Activated B cell treated with CpG ODN at 0.5 μM for 24 hours (primary cell): ENCODE results near the gene STXBP6. TPM values are rescaled to one million over a fixed set of nuclear protein-coding genes. Genes with fewer than 3 reads are reported as not detected.

ENCODE experiments used
- ATAC-seq: fragments of 200-7000 bp; cut with Tn5 transposase; one replicate; pipeline ENCODE4 v1.10.0; 2021; ENCODE audit warnings: low read depth, mild to moderate bottlenecking, moderate library complexity
- CTCF ChIA-PET: fragments of 350-600 bp; sonication (Branson Sonifier 250); formaldehyde crosslinking; loops from one replicate; lab custom pipeline; 2021; ENCODE audit warnings: antibody characterized with exemption; lab: Charles Lee
- POLR2A ChIA-PET: fragments of 350-600 bp; sonication (Branson Sonifier 250); formaldehyde crosslinking; loops from one replicate; lab custom pipeline; 2021; ENCODE audit warnings: antibody characterized with exemption; lab: Charles Lee
- DNase-seq: peaks from one replicate; pipeline ENCODE4 v3.0.0; 2022
- H3K27ac Mint-ChIP-seq: one replicate; pipeline ENCODE4 v1.8.0; 2020; ENCODE audit warnings: mixed read lengths
- H3K27me3 Mint-ChIP-seq: one replicate; pipeline ENCODE4 v1.8.0; 2021; ENCODE audit warnings: mixed read lengths
- H3K36me3 Mint-ChIP-seq: one replicate; pipeline ENCODE4 v1.8.0; 2021; ENCODE audit warnings: low read depth, mixed read lengths
- H3K4me1 Mint-ChIP-seq: one replicate; pipeline ENCODE4 v1.8.0; 2021; ENCODE audit warnings: mixed read lengths
- H3K4me3 Mint-ChIP-seq: one replicate; pipeline ENCODE4 v1.8.0; 2020; ENCODE audit warnings: mild to moderate bottlenecking, mixed read lengths
- H3K9me3 Mint-ChIP-seq: one replicate; pipeline ENCODE4 v1.8.0; 2020; ENCODE audit warnings: mixed read lengths
- CTCF ChIP-seq: fragments of 200-600 bp; IDR thresholded peaks from one replicate; pipeline ENCODE4 v1.8.0; 2022; ENCODE audit warnings: antibody characterized with exemption, mild to moderate bottlenecking
- intact Hi-C: fragments of 100-400 bp; cut with micrococcal nuclease; formaldehyde crosslinking; loops from one replicate; pipeline ENCODE4 v1.15.1; 2024
- total RNA-seq: library from RNA; stranded (reverse); gene quantifications from 2 replicates; pipeline ENCODE4 v1.2.3, GENCODE V29; 2022

STXBP6 gene
- total RNA-seq, 1 donor from 2014 or later = 0.22 TPM

- no peaks in the 10 kb centered on the region for H3K36me3 Mint-ChIP-seq
- H3K9me3 Mint-ChIP-seq = peaks cover 5% of the 10 kb centered on the region
- DNase-seq = no peak
- TF ChIP-seq CTCF = no peak
- peaks cover 2% of the 10 kb centered on the region for H3K27me3 Mint-ChIP-seq
- ChIA-PET POLR2A (no interaction called here), CTCF (no interaction called here)
- no peak for ATAC-seq
- no peaks in the 10 kb centered on the region for H3K4me1 Mint-ChIP-seq
- no peak overlapping the region for H3K4me3 Mint-ChIP-seq
- intact Hi-C loops = no loop called here
- H3K27ac Mint-ChIP-seq = no peak overlapping the region
These were observed 16.6 kb downstream of the STXBP6 start for GRCh38 chr14:25033358-25033757.

GRCh38 chr14:25032092-25032784 is 17.7 kb downstream of the STXBP6 start:
- Mint-ChIP-seq H3K27ac (no peak overlapping the region), H3K9me3 (no peaks in the 10 kb centered on the region), H3K27me3 (no peaks in the 10 kb centered on the region), H3K4me1 (no peaks in the 10 kb centered on the region), H3K36me3 (no peaks in the 10 kb centered on the region), H3K4me3 (no peak overlapping the region)
- intact Hi-C loops = no loop called here
- POLR2A ChIA-PET = no interaction called here
- ATAC-seq = no peak
- no peak for DNase-seq
- CTCF ChIA-PET = no interaction called here
- no peak for TF ChIP-seq CTCF

GRCh38 chr14:25026476-25027137 is 23.3 kb downstream of the STXBP6 start:
- H3K36me3 Mint-ChIP-seq = no peaks in the 10 kb centered on the region
- H3K27me3 Mint-ChIP-seq = no peaks in the 10 kb centered on the region
- intact Hi-C loops = no loop called here
- TF ChIP-seq CTCF = no peak
- no peak overlapping the region for H3K27ac Mint-ChIP-seq
- no peak for ATAC-seq
- no peak overlapping the region for H3K4me3 Mint-ChIP-seq
- no peaks in the 10 kb centered on the region for H3K9me3 Mint-ChIP-seq
- POLR2A ChIA-PET = no interaction called here
- CTCF ChIA-PET = no interaction called here
- no peak for DNase-seq
- peaks cover 6% of the 10 kb centered on the region for H3K4me1 Mint-ChIP-seq

GRCh38 chr14:25019892-25020291 is 30.1 kb downstream of the STXBP6 start:
- Mint-ChIP-seq H3K27ac (no peak overlapping the region), H3K9me3 (no peaks in the 10 kb centered on the region), H3K4me1 (no peaks in the 10 kb centered on the region), H3K4me3 (no peak overlapping the region), H3K27me3 (no peaks in the 10 kb centered on the region), H3K36me3 (no peaks in the 10 kb centered on the region)
- DNase-seq (no peak), ATAC-seq (no peak)
- POLR2A ChIA-PET = no interaction called here
- CTCF ChIA-PET = no interaction called here
- no peak for TF ChIP-seq CTCF
- intact Hi-C loops = no loop called here

- no peak for TF ChIP-seq CTCF
- H3K4me1 Mint-ChIP-seq = no peaks in the 10 kb centered on the region
- H3K27me3 Mint-ChIP-seq = peaks cover 3% of the 10 kb centered on the region
- CTCF ChIA-PET = no interaction called here
- POLR2A ChIA-PET = no interaction called here
- no peaks in the 10 kb centered on the region for H3K36me3 Mint-ChIP-seq
- intact Hi-C loops = no loop called here
- H3K27ac Mint-ChIP-seq = no peak overlapping the region
- ATAC-seq = no peak
- H3K9me3 Mint-ChIP-seq = no peaks in the 10 kb centered on the region
- no peak overlapping the region for H3K4me3 Mint-ChIP-seq
- no peak for DNase-seq
These were observed 32.4 kb downstream of the STXBP6 start for GRCh38 chr14:25017562-25017961.
